NCI-H345 treated with DMSO at 0.1 percent for 48 hours (cell line): ENCODE results near the gene TGM2.
"Not testable (repeated sequence)": the region's sequence is repeated elsewhere in the genome, so short reads cannot be mapped to it uniquely, and the experiment has no call there.

ENCODE experiments used
- DNase-seq: peaks from one replicate; lab custom pipeline; 2025; ENCODE audit not compliant: unreplicated experiment; lab: John Stamatoyannopoulos, UW

TGM2 gene

DNA sequence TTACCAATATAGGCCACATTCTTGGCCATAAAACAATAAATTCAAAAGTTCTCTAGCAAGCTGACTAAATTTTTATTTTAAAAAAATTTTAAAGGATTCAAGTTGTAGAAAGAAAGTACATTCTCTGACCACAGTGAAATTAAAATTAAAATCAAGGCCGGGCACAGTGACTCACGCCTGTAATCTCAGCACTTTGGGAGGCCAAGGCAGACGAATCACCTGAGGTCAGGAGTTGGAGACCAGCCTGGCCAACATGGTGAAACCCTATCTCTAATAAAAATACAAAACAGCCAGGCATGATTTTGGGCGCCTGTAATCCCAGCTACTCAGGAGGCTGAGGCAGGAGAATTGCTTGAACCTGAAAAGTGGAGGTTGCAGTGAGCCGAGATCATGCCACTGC, 62.9 kb downstream of the TGM2 start:
- not testable (repeated sequence) for DNase-seq

DNA sequence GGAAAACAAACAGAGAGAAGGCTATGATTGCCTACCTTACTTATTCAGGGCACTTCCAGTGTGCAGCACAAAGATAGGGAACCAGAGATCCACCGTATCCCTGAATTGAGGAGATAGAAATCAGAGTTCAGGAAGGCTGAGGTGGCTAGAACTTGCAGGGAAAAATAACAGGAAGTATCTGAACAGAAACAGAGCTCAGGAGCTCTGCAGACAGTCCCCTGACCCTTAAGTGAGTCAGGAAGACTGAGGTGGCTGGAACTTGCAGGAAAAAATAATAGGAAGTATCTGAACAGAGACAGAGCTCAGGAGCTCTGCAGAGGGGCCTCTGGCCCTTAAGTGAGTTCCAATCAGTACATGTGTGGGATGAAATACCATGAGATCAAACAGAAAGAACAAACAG, 66.1 kb downstream of the TGM2 start:
- no peak for DNase-seq

DNA sequence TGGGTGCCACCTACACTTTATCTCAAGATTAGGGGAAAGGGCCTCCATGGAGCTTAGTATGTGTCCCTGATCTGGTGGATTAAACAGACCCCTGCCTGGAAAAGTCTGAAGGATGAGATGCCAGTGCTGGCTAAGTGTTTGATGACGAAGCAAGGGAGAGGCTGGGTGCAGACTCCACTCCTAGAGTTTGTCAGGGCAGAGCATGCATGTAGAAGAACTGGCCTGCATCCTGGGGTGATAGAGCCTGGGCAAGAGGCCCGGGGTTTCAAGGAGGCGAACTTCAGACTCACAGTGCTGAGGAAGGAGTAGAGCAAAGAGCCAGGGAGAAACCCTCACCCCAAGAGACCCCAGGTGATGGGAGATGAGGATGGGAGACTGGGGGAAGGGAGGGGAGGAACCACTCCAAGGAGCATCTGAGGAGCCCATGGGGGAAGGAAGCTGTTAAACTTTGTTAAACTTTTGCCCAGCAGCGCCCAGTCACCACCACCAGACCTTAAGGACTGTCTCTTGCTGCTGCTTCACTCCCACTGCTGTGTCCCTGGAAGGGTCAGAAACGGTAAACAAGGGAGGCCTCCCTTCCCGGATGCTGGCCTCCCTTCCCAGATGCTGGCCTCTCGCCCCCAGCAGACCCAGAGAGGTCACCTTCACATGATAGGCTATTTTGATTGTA, 69.9 kb downstream of the TGM2 start:
- DNase-seq = no peak

DNA sequence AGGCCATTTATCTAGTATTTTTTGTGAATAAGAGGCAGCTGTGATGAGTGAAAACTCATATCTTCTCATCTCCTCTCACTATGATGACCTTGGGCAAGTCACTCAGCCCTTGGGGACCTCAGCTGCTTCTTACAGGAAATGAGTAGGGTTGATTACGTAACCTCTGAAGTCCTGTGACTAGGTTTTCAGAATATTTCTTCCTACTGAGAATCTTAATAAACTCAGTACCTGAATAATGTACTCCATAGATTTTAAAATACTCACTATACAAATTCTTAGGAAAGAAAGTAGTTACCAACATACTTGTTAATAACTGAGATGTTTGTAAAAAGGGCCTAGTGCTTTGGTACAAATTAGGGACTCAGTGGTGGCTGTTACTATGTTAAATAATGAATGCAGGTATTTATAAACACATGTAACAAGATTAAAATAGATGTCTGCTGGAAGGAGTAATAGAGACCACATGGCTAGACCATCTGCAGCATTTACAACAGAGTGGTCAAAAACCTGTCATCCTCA, 70.6 kb downstream of the TGM2 start:
- no peak for DNase-seq

DNA sequence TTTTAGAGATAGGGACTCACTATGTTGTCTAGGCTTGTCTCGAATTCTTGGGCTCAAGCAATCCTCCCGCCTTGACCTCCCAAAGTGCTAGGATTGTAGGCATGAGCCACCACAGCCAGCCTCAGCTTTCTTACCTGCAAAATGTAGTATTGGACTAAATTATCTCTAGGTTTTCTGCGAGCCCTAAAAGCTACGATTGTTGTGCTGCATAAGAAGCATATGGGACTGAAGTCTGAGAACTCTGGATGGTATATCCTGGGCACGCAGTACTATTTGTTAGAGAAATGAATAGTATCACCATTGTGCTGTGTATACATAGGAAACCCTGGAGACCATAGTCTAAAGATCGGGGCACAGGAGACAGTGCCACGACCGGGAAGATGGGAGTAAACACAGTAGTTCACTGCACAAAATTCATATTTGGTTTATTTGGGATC, 71.4 kb downstream of the TGM2 start:
- no peak for DNase-seq

DNA sequence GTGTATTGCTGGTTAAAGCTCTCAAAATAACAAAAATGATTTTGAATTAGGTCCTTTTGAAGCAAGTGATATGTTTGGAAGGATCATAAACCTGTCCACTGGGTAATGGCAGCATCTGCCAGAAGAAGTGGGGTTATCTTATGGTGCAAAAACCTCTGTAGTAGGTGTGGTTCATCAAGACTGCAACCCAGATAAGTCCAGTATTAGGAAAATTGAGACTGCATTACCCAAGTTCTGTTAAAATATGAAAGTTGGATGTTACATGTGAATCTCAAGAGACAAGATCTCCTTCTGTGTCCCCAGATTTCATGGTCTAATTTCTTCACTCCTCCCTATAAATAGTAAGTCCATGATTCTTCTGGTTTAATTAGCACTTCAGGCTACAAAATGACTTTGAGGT, 72.2 kb downstream of the TGM2 start:
- DNase-seq = no peak

DNA sequence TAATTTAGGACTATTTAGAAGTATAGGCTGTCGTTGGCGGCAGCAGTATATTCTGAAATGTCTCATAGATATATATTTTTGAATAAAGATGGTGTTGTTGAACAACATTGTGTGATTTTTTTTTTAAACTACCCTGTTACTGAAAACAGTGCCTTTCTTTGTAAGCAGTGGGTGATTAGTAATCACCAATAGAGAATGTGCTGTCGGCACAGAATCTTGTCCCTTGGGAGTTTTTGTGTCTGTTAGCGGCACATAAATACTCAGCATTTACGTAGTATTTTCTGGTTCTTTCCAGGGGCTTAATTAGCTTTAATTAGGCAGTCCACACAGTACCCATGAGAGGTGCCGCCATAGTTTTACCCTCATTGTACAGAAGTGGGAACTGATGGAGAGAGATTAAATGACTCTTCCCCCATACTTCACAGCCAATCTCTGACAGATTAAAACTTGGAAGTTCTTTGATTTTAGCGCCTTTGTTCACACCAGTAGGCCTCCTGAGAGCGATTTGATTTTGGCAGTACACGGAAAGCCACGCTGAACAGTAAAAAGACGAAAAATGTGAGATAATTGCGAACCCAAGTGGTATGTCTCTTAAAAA, 72.7 kb downstream of the TGM2 start:
- no peak for DNase-seq

DNA sequence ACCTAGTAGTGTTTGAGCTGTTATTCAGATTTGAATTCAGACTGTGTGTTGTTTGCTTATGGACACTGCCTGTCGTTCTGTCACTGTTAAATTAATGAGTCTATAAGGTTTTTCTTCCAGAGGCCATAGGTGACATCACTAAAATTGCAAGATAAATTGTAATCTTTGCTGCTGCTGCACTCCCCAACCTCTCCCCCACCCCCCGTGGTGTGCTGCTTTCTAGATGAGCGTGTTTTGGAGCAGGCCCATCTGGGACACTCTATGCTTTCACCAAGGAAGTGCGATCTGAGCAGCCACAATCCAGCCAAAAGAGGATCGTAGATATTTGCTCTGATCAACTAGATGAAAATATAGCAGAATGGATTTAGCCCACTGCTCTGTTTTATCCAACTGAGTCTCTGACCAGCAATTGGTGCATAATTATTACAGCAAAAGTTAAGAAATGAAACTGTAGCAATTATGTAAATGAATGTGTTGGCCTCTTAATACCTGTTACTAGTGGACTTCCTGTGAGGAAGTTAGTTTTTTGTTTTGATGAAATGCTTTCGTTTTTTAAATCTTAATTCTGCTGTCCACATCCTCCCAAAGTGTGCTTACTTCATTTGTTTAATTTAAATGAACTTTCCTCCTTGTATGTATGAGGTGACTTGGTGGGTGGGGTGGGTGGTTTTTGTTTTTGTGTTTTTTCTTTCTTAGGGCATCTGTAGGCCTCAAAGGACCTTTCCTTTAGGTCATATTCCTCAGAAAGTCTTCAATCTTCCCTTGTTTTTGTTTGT, 73.4 kb downstream of the TGM2 start:
- DNase-seq = no peak

DNA sequence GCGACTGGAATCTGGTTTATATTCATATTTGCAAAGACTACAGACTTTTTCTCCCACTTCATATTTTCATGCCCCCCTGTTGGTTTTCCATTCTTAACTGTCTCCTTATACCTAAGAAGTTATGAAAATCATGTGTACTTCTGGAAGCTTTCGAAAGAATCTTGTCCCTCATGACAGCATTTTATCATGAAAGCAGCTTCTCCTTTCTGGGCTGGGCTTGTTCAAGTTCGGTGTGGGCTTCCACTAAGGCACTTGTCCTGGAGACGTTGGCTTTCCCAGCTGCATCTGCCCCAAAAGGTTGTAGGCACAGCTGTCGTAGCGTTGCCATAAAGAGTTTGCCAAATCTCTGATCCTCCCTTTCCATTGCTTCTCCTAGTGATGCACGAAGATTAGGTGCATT, 75.0 kb downstream of the TGM2 start:
- no peak for DNase-seq

DNA sequence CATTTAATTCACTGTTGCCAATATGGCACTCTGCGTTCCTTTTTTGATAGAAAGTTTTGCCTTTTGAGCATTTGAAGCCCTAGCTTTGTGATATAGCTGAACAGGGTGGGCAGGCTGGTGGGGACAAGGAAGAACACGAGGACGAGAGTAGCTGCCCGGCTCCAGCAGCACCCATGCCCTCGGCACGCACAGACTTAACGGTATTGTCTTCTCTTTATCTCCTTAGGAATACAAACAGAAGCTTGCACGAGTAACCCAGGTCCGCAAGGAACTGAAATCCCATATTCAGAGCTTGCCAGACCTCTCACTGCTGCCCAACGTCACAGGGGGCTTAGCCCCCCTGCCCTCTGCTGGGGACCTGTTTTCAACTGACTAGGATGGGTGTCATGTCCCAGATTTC, 75.6 kb downstream of the TGM2 start:
- DNase-seq = no peak

DNA sequence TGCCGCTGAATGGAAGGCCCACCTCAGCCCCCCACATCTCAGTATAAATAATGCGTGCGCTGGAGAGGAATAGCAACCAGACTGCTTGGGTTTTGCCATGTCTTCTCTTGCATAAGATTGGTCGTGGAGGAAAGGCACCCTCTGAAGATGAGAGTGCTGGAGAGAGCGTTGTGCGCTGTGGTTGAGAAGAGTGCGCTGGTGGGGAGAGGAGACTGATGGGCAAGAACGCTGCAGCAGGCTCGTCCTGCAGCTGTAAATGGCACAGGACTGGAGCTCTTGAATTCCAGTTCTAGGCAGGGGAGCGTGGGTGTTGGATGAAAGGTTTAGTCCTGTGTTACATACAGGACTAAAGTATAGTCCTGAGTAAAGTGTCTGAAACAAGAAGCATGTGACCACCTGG, 80.0 kb downstream of the TGM2 start:
- DNase-seq = no peak

DNA sequence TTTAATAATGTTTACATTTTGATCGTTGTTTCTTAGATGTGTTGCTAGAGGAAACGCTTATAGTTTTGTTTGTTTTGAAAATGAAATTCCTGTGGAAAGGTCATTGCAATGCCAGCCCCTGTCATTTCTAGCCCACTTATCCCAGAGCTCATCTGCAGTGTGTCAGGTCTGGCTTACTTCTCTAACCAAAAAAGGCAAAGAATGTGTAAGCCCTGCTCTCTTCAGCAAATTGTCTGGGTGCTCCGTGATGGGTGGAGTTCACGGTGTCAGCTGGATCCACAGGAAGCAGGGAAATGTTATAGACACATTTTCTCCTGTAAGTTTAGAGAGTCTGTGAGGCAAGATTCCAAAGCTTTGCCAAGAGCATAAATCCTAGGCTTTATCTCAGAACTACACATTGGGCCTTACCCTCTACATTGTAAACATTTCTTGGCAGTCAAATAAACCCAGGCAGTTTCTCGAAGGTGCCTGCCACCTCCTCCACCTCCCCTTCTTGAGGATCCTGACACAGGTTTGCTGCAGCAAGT, 80.6 kb downstream of the TGM2 start:
- no peak for DNase-seq

DNA sequence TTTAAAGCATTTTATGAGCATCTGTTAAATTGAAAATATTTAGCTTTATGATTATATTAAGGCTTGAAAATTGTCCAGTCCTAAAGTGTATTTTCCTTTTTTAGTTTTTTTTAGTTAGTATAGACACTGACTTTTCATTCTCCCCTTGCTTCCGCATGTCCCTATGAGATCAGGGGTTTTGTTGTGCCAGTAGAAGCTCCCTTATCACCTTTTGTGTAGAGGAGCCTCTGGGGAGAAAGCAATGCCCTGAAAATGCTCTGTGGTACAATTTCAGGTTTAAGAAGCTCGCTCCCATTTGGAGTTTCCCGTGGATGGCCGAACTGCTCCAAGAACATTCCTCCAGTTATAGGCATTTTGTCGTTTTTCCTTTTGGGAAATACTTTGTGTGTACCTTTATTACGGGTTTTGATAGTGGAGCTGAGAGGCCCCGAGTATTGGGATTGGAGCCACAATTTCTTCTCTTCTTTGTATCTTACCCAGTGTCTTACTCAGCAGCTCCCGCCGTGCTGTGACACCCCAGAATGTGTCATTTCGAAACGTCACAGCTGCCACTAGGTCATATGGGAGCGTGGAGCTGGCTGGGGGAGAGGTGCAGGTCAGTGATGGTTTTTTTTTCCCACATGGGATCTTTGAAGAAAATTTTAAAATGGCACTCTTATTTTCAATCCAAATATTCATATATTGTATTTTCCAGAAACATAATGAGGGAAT, 81.6 kb downstream of the TGM2 start:
- no peak for DNase-seq

DNA sequence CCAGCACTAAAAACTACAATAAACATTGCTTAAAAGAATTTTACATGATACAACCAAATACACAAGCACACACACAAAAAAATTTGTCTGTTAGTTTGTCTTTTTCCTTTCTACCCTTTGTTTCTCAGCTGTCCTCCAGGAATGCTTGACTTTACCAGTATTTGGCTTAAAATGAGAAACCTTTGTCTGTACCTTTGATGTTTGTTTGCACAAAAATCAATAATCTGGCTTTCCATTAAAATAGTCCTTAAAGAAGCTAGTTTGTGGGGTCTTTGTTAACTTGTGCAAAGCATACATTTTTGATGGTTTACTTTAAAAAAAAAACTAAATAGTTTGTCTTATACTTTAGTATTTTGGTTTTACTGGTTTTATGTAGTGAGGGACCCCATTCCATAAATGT, 82.2 kb downstream of the TGM2 start:
- DNase-seq = no peak

DNA sequence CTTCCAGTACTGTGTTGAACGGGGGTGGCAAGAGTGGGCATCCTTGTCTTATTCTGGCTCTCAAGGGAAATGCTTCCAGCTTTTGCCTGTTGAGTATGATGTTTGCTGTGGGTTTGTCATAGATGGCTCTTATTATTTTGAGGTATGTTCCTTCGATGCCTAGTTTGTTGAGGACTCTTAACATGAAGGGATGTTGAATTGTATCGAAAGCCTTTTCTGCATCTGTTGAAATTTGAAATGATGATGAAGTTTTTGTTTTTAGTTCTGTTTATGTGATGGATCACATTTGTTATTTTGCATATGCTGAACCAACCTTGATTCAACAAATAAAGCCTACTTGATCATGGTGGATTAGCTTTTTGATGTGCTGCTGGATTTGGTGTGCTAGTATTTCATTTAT, 83.5 kb downstream of the TGM2 start:
- DNase-seq = no peak

DNA sequence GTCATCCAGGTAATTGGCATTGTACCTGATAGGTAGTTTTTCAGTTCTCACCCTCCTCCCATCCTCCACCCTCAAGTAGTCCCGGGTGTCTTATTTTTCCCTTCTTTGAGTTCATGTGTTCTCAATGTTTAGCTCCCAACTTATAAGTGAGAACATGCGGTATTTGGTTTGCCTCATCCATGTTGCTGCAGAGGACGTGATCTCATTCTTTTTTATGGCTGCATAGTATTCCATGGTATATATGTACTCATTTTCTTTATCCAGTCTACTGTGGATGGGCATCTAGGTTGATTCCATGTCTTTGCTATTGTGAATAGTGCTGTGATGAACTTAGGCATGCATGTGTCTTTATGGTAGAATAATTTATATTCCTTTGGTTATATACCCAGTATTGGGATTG, 85.7 kb downstream of the TGM2 start:
- no peak for DNase-seq

DNA sequence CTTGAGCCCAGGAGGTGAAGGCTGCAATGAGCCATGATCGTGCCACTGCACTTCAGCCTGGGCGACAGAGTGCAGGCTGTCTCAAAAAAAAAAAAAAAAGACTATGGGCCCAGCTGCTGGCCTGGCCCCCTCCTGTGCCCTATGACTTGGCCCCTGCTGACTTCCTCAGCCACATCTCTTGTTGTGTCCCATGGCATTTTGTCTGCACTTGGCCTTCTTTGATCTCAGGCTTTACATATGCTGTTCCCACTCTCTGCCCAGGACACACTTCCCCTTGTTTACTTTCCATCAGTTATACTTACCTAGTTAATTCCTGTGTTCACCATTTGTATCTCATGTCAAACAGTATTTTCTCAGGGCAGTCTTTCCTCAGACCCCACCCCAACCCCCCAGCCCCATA, 87.0 kb downstream of the TGM2 start:
- no peak for DNase-seq
